H7 (cell line): ENCODE data around the gene ZNF444. TPM values are rescaled to one million over a fixed set of nuclear protein-coding genes. Genes with fewer than 3 reads are reported as not detected.
A peak's percentile ranks its signal among the peaks of the same experiment; 100 is the strongest.

Source experiments
- DNase-seq: peaks from one replicate; pipeline ENCODE4 v3.0.0; 2012
- H3K27me3 ChIP-seq: 2 replicates; pipeline ENCODE4 v1.6.0; 2011; ENCODE audit warnings: mild to moderate bottlenecking, low read length; ENCODE audit not compliant: control insufficient read depth, insufficient read depth
- H3K36me3 ChIP-seq: replicated peaks from 2 replicates; pipeline ENCODE4 v1.5.1; 2011; ENCODE audit warnings: low read length; ENCODE audit not compliant: control insufficient read depth, insufficient read depth
- H3K4me3 ChIP-seq: 2 replicates; pipeline ENCODE4 v1.5.1; 2011; ENCODE audit warnings: low read depth, mild to moderate bottlenecking, control low read depth, low read length, moderate library complexity; ENCODE audit not compliant: insufficient read depth
- total RNA-seq: library from RNA; depleted of rRNA; stranded (reverse); fragments of >200 nt; shearing (Covaris generic); gene quantifications from 2 replicates; pipeline ENCODE4 v1.2.3, GENCODE V29; 2014

ZNF444 gene
- total RNA-seq, 1 experiment from 2014 or later, result 60.9 TPM

DNA sequence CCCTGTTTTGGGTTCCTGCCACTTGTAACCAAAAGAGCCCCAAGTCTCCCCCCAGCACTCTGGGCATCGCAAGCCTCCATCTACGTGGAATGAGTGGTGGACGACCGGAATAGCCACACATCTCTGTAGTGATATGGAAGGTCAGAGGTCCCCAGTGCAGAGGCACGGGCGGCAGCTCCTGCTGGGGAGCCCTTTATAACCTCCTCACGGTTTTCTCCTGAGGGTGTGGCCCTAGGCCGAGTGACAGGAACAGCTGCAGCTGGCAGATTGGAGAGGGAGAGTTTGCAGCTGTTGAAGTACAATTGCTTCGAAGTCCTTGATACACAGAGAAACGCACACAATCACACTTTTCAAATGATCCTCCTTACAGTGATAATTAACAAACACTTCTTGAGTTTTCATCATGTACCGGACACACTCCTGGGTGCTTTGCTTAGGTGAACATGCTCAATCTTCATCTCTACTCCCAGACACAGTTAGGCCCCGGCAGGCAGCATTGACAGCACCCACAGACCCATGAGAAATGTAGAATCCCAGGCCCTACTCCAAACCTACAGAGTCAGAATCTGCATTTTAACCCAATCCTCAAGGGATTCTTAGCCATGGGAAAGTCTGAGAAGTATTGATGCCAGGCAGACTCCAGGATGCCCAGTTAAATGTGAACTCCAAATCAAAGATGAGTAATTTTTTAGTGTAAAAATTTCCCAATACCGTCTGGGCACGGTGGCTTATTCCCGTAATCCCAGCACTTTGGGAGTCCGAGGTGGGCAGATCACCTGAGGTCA, 15.1 kb upstream of the ZNF444 start:
- no peak overlapping the region for H3K4me3 ChIP-seq
- H3K36me3 ChIP-seq, result no peaks in the 10 kb centered on the region
- H3K27me3 ChIP-seq, result no peaks in the 10 kb centered on the region
- DNase-seq, result no peak

DNA sequence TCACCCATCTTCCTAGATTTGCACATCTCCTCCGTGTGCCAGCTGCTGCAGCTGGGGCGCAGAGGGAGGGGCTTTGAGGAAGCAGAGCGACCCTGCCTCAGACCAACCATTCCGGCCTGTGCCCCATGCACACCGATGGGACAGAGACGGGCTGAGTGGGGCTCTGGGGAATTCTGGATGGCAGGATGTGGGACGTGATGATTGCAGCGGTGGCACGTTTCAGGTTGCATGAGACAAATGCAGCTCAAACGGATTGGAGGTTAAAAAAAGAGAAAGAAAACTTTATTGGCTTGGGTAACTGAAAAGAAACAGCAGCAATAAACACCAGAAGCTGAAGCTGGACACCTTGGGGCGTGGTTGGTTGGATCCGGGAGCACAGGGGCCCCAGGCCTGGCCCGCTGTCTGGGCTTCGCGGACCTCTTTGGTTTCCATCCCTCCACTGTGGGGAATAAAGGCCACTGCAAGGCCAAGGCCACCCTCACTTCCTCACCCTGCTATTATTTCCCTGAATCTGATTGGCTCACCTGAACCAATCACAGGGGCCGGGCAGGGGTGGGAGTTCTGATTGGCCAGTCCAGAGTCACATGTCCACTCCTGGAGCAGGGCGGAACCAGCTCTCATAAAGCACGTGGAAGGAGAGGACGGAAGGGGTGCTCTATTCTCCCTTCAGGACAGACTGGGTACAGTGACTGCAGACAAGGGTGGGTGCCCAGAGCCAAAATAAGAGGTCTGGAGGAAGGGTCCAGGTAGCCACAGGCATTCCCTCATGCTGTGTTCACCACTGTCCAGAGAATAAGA, 13.9 kb upstream of the ZNF444 start:
- Histone ChIP-seq H3K4me3 (no peak overlapping the region), H3K27me3 (no peaks in the 10 kb centered on the region), H3K36me3 (no peaks in the 10 kb centered on the region)
- DNase-seq, result peak; percentile 72

DNA sequence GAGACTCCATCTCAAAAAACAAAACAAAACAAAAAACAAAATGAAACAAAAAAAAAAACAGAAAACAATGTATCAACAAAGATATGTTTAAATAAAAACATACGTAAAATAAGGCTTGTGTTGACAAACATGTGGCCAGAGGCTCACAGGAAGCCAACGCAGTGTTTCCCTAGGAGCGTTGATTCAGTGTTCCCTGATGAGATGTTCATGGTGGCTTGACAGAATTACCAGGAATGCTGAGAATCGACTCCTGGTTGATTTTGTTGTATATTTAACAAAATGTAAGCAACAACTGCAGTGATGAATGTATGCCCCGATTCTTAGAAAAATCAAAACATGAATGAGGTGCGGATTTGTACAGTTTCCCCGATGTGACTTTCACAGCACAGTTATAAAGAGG, 11.1 kb upstream of the ZNF444 start:
- DNase-seq, result no peak
- H3K27me3 ChIP-seq, result no peaks in the 10 kb centered on the region
- H3K36me3 ChIP-seq, result no peaks in the 10 kb centered on the region
- no peak overlapping the region for H3K4me3 ChIP-seq

DNA sequence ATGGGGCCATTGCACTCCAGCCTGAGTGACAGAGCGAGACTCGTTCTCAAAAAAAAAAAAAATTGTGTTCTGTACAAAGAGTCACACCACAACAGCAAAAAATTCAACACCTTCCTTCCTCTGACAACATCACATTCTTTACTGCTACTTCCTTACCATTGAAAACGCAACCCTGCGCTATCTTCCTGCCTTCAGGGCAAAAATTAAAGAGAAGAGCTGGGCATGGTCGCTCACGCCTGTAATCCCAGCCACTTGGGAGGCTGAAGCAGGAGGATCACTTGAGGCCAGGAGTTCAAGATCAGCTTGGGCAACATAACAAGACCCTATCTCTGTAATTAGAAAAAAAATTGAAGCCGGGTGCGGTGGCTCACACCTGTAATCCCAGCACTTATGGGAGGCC, 9.4 kb upstream of the ZNF444 start:
- no peaks in the 10 kb centered on the region for H3K27me3 ChIP-seq
- no peak for DNase-seq
- H3K4me3 ChIP-seq, result no peak overlapping the region
- no peaks in the 10 kb centered on the region for H3K36me3 ChIP-seq

DNA sequence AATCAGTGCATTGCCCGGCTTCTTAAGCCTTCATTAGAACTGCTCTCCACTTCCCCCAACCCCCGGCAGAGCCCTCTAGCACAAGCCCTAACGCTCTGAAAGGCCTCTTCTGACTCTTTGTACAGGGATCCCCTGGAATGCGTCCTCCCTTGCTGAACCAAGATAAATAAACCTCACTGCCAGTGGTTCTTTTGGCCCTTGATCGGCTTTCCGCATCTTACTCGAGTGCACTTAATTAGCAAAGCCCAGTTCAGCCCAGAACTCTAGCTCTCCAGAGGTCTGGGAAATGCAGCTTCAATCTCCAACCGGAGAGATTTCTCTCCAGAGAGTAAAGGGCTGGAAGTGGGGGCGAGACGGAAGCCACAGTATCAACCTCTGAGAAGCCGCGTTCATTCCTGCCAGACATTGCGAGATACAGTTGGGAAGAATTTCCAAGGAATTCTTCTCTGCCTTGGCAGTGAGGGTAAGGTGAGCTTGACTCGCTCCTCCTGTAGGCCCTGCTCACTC, 8.7 kb upstream of the ZNF444 start:
- Histone ChIP-seq H3K36me3 (no peaks in the 10 kb centered on the region), H3K27me3 (no peaks in the 10 kb centered on the region), H3K4me3 (no peak overlapping the region)
- DNase-seq, result no peak

DNA sequence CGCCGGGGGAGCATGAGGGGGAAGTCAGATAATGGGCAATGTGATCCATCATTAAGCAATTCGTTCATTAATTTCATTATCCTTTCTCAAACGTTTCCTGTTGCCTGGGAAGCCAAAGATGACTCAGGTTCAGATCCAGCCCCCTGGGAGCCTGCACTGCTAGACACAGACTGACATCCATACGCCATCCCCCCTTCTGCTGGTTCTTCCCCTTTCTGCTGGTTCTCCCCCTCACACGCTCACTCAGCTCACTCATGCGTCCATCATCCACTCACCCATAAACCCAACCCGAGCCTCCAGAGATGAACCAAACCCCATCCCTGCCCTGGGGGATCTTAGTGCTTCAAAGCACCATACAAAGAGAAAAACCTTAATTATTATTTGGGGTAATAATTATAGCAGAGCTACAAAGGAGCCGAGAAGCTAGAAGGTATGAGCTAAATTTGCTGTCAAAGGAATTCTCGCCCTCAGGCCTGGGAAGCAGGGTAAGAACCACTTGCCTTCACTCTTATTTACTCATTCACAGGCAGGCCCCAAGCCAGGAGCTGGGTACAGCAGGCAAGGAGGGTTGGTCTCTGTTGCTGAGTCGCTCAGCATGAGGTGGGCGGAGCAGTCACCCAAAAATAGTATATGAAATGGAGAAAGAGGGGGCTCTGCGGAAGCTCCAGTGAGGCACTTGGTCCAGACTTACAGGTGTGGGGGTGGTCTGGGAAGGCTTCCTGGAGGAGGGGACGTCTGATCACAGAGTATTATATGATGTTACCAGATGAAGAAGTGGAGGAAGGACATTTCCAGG, 7.0 kb upstream of the ZNF444 start:
- H3K27me3 ChIP-seq, result no peaks in the 10 kb centered on the region
- DNase-seq, result no peak
- H3K4me3 ChIP-seq, result no peak overlapping the region
- no peaks in the 10 kb centered on the region for H3K36me3 ChIP-seq

DNA sequence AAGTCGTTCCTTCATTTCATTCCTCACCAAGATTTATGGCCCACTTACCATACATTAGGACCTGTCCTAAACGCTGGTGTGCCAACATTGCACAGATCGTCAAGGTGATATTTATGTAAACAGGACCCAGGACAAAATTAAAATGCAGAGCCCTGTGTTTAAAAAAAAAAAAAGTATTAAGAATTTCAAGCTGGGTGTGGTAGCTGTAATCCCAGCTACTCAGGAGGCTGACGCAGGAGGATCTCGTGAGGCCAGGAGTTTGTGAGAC, 6.5 kb upstream of the ZNF444 start:
- Histone ChIP-seq H3K27me3 (no peaks in the 10 kb centered on the region), H3K4me3 (no peak overlapping the region), H3K36me3 (no peaks in the 10 kb centered on the region)
- DNase-seq, result no peak

DNA sequence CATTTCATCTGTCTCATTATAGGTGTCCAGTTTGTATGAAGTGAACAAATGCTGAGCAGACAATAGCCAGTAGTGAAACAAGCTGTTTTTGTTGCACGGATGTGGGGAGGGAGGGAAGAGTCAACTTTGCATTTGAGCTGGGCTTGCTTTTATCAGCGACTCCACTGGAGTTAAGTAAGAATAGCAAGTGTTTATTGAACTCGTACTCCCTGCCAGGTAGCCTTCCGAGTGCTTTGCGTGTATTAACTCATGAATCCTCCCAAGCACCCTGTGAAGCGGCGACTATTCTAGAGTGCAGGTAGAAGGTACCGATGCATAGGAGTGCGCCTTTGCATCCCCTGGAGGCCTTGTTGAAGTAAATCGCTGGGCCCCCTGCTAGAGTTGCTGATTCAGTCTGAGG, 4.7 kb upstream of the ZNF444 start:
- Histone ChIP-seq H3K4me3 (no peak overlapping the region), H3K27me3 (no peaks in the 10 kb centered on the region), H3K36me3 (no peaks in the 10 kb centered on the region)
- peak; percentile 73 for DNase-seq

DNA sequence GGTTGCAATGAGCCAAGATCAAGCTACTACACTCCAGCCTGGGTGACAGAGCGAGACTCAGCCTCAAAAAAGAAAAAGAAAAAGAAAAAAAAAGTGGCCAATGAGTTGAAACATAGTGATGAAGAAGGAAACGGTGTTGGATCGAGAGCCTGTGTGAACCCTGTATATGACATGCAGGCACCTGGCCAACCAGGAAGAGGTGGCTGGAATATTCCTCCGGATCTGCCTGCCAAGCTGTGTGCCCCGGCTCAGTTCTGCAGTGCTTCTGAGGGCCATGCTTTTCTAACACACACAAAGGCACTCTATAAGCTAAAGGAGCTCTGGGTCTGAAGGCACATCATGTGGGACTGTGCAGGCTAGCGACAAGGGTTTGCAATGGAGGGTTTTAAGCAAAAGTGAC, 3.7 kb upstream of the ZNF444 start:
- Histone ChIP-seq H3K4me3 (no peak overlapping the region), H3K27me3 (no peaks in the 10 kb centered on the region), H3K36me3 (no peaks in the 10 kb centered on the region)
- no peak for DNase-seq

DNA sequence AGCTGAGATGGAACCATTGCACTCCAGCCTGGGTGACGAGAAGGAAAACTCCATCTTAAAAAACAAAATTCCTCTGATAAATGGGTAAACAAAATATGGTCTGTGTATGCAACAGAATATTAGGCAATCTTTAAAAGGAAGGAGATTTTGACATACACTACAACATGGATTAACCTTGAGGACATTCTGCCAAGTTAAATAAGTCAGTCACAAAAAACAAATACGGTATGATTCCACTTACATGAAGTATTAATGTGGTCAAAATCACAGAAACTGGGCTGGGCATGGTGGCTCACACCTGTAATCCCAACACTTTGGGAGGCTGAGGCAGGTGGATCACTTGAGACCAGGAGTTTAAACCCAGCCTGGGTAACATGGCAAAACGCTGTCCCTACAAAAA, 3.0 kb upstream of the ZNF444 start:
- Histone ChIP-seq H3K36me3 (no peaks in the 10 kb centered on the region; the same call in 1 of the 2 replicates), H3K4me3 (no peak overlapping the region), H3K27me3 (no peaks in the 10 kb centered on the region)
- no peak for DNase-seq

DNA sequence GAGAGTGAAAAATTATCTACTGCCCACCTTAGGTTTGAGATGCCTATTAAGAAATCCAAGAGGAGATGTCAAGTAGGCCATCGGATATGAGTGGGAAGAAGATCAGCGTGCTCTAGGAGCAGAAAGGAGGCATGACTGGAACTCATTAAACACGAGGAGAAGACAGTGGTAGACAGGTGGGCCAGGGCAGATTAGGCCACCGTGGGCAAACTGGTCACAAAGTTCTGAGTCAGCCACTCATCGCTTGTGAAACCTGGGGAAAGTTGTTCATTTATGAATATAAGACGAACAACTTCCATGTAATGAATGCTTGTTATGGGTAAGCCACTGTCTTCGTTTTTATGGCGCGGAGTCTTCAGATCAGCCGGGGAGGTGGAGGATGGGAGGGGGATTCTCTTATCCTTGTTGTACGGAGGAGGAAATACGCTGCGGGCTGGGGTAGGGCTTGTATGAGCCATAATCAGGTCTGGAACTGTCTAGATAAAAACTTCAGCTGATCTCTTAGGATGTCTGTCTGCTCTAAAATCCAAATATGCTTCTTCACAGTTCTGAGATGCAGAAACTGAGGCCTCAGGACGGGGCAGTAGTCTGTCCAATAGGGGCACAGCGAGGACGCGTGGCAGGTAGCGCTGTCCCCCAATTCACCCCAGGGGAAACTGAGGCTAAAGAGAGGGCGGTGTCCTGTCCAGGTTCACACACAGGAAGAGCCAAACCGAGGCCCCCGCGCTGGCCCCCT, 1.1 kb upstream of the ZNF444 start:
- Histone ChIP-seq H3K4me3 (peak overlapping the region; percentile 60), H3K36me3 (no peaks in the 10 kb centered on the region; the same call in 1 of the 2 replicates), H3K27me3 (no peaks in the 10 kb centered on the region)
- DNase-seq, result no peak

DNA sequence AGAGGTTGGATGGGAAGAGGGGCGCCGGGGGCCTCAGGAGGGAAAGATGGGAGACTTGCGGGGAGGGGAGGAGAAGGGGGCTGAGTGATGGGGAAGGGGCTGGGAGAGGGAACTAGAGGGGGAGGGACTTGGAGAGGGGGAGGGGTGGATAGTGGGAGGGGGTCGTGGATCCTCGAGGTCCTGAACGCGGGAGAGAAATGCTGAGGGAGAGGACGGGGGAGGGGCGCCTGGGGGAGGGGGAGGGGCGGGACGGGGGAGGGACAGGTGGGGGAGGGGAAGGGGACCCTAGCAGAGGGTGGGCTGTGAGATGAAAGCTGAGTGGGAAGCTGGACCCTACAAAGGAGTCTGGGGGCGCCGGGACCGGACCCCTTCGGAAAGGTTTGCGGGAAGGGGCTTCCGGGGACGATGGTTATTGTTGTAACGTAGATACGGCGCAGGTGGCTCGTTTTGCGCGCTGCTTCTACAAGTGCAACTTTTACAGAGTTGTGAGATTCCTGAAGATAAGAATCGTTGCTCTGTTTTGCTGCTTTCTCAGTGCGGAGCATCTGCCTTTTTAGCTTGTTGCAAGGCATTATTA, 418 bp downstream of the ZNF444 start:
- Histone ChIP-seq H3K36me3 (no peaks in the 10 kb centered on the region; the same call in 1 of the 2 replicates), H3K4me3 (peak overlapping the region; percentile 63), H3K27me3 (no peaks in the 10 kb centered on the region)
- no peak for DNase-seq

DNA sequence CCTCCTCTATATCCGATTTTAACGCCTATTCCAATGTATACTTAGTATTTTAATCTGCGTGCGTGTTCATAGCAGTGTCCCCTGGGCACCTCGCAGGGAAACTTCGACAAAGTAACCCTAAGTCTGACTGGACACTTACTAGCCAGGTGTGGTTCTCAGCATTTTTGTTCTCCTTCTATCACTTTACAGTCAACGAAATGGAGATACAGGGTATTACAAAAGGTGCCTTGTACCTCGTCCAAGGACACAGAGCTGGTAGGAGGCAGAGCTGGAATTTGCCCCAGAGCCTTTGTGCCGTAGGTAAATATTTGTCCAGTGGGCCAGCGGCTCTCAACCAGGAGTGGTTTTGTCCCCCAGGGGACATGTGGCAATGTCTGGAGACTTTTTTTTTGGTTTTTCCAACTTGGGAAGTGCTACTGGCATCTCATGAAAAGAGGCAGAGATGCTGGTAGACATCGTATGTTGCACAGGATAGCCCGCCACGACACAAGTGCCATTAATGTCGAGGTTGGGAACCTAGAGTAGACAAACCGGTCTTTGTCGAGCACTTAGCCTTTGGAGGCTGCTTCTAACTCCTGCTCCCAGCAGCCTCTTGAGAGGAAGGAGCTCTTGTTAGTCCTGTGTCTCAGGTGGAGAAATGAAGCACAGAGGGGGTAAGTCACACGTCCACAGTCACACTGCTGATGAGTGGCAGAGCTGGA, 1.1 kb downstream of the ZNF444 start:
- no peaks in the 10 kb centered on the region for H3K27me3 ChIP-seq
- DNase-seq, result no peak

More for the DNA sequence above, 1.1 kb downstream of the ZNF444 start:
- Histone ChIP-seq H3K4me3 (peak overlapping the region; percentile 63), H3K36me3 (no peaks in the 10 kb centered on the region; the same call in 1 of the 2 replicates)
